GM18867 (cell line): ENCODE data around the gene DUSP10.

ENCODE experiments used
- ATAC-seq: cut with Tn5 transposase; IDR thresholded peaks from one replicate; pipeline ENCODE4 v1.9.1; 2021; ENCODE audit warnings: mild to moderate bottlenecking, moderate library complexity; ENCODE audit not compliant: unreplicated experiment

DUSP10 gene

GRCh38 chr1:221735999-221736398, 5.9 kb downstream of the DUSP10 start:
- ATAC-seq: no peak

DNA sequence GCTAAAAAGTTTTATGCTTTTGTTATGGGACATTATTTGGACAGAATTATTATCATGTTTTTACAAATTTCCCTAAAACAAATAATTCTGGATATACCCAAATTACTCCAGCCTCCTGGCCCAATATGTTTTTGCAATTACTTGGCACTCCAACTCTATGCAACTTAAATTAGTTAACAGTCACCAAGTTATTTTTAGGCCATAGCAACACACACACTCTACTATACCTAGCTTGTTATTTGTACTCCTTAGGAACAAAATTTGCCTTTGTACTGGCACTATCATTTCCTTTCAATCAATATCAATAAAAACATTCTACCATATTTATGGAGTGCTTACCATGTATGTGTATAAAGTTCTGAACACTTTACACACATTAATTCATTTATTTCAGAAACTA, 7.7 kb downstream of the DUSP10 start:
- ATAC-seq: no peak

DNA sequence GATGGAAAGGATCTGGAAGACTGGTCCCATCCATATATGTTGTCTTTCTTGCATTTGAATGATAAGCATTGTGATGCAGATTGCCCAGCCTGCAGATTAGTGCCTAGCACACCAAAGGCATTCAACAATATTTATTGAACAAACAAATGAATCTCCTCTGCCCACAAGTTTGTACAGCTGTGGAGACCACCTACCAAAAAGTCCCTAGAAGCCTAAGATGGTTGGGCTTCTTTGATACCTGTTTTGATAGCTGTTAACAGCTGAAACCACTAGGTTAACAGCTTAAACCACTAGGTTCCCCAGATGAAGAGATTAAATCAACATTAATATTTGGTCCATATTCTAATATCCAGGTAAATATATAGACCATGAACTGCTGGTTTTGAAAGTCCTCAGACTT, 9.8 kb downstream of the DUSP10 start:
- ATAC-seq: no peak

- ATAC-seq: no peak
Observed at GRCh38 chr1:221729771-221730330, 12.0 kb downstream of the DUSP10 start.

DNA sequence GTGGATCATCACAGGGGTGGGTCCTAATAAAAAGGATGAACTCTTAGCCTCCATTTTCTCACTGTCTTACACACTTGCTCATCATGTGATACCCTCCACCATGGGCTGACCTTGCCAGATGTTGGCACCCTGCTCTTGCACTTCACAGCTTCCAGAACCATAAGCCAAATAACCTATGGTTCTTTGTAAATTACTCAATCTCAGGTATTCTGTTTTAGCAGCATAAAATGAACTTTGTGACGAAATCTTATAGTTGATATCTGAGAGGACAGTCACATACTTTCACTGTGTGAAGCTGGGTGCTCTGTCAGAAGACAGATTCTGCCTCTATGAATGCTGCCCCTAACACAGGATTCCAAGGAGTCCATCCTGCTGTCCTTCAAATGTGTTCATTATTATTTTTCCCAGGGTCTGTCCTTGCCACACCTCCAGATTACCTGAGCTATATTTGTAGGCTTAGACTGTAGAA, 13.8 kb downstream of the DUSP10 start:
- no peak for ATAC-seq

DNA sequence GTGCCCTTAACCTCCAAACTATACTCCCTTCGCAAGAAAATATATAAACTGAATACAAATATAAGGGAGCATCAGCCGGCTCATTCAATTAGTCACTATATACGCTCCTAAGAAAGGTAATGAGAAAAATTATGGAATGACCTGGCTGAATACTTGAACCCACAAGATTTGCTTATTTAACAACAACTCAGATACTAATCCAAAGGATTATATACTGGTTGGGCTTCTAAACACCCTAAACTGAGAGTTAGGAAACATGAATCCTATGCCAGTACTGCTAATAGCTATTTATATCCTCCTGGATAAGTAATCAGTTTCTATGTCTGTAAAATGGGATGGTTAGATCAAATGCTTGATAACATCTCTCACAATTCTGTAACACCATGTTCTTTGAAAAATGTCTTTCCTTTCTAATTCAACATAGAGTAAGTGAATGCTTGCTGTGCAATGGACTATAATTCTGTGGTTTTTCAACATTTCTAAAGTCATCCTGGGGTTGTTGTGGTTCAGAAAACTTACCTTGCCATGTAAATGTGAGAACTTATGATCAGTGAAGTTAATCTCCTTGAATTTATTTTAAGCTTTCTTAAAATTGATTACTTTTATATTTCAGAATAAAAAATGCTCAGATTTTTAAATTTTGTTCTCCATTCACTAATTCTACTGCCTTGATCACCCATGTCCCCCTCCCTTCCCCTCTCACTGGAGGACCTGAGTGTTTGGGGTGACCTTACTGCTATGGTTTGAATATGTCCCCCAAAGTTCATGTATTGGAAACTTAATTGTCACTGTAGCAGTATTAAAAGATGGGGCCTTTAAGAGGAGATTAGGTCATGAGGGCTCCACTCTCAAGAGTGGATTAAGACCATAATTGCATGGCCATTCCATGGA, 14.5 kb downstream of the DUSP10 start:
- no peak for ATAC-seq

- peak; percentile 79 for ATAC-seq
Observed at GRCh38 chr1:221725735-221726672, 15.9 kb downstream of the DUSP10 start.

DNA sequence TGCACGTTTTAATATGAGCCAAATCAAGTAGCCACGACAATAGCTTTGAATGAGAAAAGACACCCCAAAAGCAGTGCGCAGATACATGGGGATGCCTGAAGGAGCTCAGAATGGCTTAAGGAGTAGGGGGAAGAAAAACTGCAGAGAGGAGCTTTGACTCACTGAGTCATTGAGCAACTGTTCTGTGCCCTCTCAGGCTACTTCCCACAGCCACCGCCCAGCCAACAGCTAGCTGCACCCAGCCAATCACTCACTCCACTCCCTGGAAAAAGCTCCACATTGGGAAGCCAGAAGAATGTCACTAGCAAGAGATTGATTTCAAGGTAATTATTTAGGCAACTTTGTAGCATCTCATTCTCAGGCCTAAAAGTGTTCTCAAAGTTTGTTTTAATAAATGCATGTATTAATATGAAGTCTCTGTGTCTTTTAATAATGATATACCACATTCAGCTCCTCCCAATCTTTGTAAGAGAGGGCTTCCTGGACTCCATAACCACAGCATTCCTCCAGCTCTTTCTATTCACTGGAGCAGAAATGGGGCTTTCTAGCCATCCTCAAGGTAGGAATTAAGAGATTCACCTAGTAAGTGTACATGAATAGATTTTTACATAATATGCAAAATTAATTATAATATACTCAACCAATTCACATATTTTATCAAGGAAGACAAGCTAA, 16.8 kb downstream of the DUSP10 start:
- no peak for ATAC-seq

DNA sequence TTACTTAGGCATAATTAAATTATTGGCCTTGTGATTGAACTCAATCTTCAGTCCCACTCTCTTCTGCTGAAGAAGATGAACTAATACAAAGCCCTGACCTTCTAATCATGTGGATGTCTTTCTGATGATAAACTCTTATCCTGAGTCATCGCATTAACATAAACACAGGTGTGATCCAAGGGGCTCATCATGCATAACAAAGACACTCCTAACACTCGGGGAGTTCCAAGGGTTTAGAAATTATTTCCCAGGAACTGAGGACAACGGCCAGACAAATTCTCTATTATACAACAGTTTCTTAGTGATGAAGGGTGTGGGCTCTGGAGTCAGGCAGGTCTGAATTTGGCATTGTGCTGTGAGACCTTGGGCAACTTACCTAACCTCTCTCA, 18.0 kb downstream of the DUSP10 start:
- ATAC-seq: no peak

DNA sequence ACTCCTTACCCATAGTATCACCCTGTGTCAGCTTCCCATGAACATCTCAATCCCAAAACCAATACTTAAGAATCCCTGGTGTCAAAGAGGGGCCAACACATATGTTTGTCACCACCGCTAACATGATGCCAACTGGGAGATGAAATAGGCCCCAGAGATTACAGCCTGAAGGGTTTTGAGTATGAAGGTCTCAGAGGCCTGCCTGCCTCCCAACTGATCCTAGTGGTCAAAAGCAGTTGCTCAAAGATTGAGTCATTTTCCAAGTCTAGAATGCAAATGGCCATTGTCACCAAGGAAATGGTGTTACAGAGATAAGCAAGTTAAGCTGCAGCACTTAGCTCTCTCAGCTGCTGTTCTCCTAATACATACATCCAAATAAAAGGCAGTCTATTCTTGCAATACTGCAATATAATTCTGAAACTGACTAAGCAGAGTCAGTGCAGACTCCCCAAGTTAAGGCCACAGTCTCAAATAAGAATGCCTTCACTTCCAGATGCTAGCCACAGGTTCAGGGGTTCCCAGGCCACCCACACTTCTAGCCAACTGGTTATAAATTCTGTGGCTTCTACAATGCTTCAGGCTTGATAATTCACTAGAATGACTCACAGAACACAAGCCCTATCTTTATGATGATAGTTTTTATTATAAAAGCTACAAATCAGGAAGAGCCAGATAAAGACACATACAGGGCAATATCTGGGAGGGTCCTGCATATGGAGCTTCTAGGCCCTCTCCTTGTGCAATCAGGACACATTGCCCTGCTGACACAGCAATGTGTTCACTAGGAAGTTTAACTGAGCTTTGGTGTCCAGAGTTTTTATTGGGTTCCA, 18.7 kb downstream of the DUSP10 start:
- no peak for ATAC-seq

GRCh38 chr1:221722254-221723017, 19.5 kb downstream of the DUSP10 start:
- no peak for ATAC-seq

GRCh38 chr1:221720545-221720944, 21.3 kb downstream of the DUSP10 start:
- ATAC-seq: no peak

- ATAC-seq: no peak
Observed at GRCh38 chr1:221719987-221720386, 21.9 kb downstream of the DUSP10 start.

GRCh38 chr1:221719278-221719597, 22.7 kb downstream of the DUSP10 start:
- ATAC-seq: no peak

GRCh38 chr1:221718381-221719277, 23.3 kb downstream of the DUSP10 start:
- ATAC-seq: no peak

DNA sequence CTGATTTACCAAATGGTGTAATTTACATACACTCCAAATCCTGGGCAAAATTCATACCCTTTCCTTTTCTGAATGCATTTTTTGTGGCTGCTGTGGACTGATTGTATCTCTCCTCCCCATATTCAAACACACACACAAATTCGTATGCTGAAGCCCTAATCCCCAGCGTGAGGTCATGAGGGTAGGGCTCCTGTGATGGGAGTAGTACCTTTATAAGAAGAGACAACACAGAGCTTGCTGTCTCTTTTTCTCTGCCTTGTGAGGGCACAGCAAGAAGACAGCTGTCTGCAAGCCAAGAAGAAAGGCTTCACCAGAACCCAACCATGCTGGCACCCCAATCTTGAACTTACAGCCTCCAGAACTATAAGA, 24.4 kb downstream of the DUSP10 start:
- ATAC-seq: no peak

- no peak for ATAC-seq
Observed at GRCh38 chr1:221716713-221717484, 25.0 kb downstream of the DUSP10 start.
